Trophoblast cell (in vitro differentiated cells and primary cell): ENCODE results near the gene DGKB.

Experiments
- DNase-seq, 2 donors: peaks; one replicate each; pipeline ENCODE4 v3.0.0-alpha.2; 2016
- H2AFZ ChIP-seq: 2 replicates; pipeline ENCODE4 v1.6.1; 2013; ENCODE audit warnings: low read length, moderate library complexity, mild to moderate bottlenecking; ENCODE audit not compliant: insufficient read depth, poor library complexity
- H2AK5ac ChIP-seq: 2 replicates; pipeline ENCODE4 v1.6.1; 2013; ENCODE audit warnings: mild to moderate bottlenecking, low read length
- H2BK120ac ChIP-seq: 2 replicates; pipeline ENCODE4 v1.6.1; 2013; ENCODE audit warnings: low read length, mild to moderate bottlenecking, moderate library complexity; ENCODE audit not compliant: insufficient read depth, poor library complexity
- H2BK12ac ChIP-seq: 2 replicates; pipeline ENCODE4 v1.6.1; 2013; ENCODE audit warnings: mild to moderate bottlenecking, low read length, moderate library complexity
- H2BK5ac ChIP-seq: 2 replicates; pipeline ENCODE4 v1.6.1; 2013; ENCODE audit warnings: low read length, low read depth, moderate library complexity, mild to moderate bottlenecking; ENCODE audit not compliant: poor library complexity
- H3K14ac ChIP-seq: 2 replicates; pipeline ENCODE4 v1.6.1; 2013; ENCODE audit warnings: mild to moderate bottlenecking, low read length
- H3K18ac ChIP-seq: 2 replicates; pipeline ENCODE4 v1.6.1; 2013; ENCODE audit warnings: mild to moderate bottlenecking, low read length
- H3K23ac ChIP-seq: 2 replicates; pipeline ENCODE4 v1.6.1; 2013; ENCODE audit warnings: low read length
- H3K27ac ChIP-seq: 2 replicates; pipeline ENCODE4 v1.5.1; 2013; ENCODE audit warnings: low read depth, mild to moderate bottlenecking, inconsistent platforms, low read length, moderate library complexity
- H3K27me3 ChIP-seq: 2 replicates; pipeline ENCODE4 v1.6.1; 2013; ENCODE audit warnings: inconsistent platforms, mild to moderate bottlenecking, low read length, moderate library complexity; ENCODE audit not compliant: insufficient read depth
- H3K36me3 ChIP-seq, 2 experiments: 1 replicate in 1 of 2; 2 replicates in 1 of 2; pipeline ENCODE4 v1.6.1; 2013; ENCODE audit warnings: low read length in 2 of 2, mild to moderate bottlenecking in 2 of 2, moderate library complexity in 1 of 2; ENCODE audit not compliant: insufficient read depth in 2 of 2, control insufficient read depth in 1 of 2
- H3K4ac ChIP-seq: 2 replicates; pipeline ENCODE4 v1.6.1; 2013; ENCODE audit warnings: low read depth, mild to moderate bottlenecking, low read length, moderate library complexity
- H3K4me1 ChIP-seq, 2 experiments: 1 replicate in 1 of 2; 2 replicates in 1 of 2; pipeline ENCODE4 v1.6.1; 2013; ENCODE audit warnings: low read length in 2 of 2, mild to moderate bottlenecking in 2 of 2, moderate library complexity in 1 of 2; ENCODE audit not compliant: insufficient read depth in 2 of 2, control insufficient read depth in 1 of 2
- H3K4me2 ChIP-seq: 2 replicates; pipeline ENCODE4 v1.6.1; 2013; ENCODE audit warnings: inconsistent platforms, mild to moderate bottlenecking, low read length, moderate library complexity
- H3K4me3 ChIP-seq: 2 replicates; pipeline ENCODE4 v1.5.1; 2013; ENCODE audit warnings: mild to moderate bottlenecking, low read depth, low read length, inconsistent platforms
- H3K79me1 ChIP-seq: one replicate; pipeline ENCODE4 v1.6.1; 2013; ENCODE audit warnings: low read length
- H3K79me2 ChIP-seq: 2 replicates; pipeline ENCODE4 v1.6.1; 2013; ENCODE audit warnings: low read length, mild to moderate bottlenecking; ENCODE audit not compliant: control insufficient read depth, insufficient read depth, poor library complexity
- H3K9ac ChIP-seq: 2 replicates; pipeline ENCODE4 v1.6.1; 2013; ENCODE audit warnings: mild to moderate bottlenecking, low read length
- H3K9me3 ChIP-seq: 2 replicates; pipeline ENCODE4 v1.6.1; 2013; ENCODE audit warnings: low read depth, mild to moderate bottlenecking, control low read depth, inconsistent platforms, low read length; ENCODE audit not compliant: insufficient read depth
- H4K12ac ChIP-seq: 2 replicates; pipeline ENCODE4 v1.6.1; 2013; ENCODE audit warnings: low read depth, mild to moderate bottlenecking, low read length, moderate library complexity
- H4K8ac ChIP-seq: 2 replicates; pipeline ENCODE4 v1.6.1; 2013; ENCODE audit warnings: low read depth, mild to moderate bottlenecking, low read length, moderate library complexity
- H4K91ac ChIP-seq: one replicate; pipeline ENCODE4 v1.6.1; 2013; ENCODE audit warnings: low read depth, mild to moderate bottlenecking, low read length, moderate library complexity
- WGBS: extraction: QIAGEN DNeasy Blood & Tissue Kit; methylation state at CpG from one replicate; pipeline ENCODE4 v1.1.7; 2013; ENCODE audit warnings: missing lambda C conversion rate; ENCODE audit not compliant: insufficient read length, insufficient coverage; ENCODE audit errors: extremely low coverage; 5-methylcytosine and 5-hydroxymethylcytosine counted together

The DGKB gene

DNA sequence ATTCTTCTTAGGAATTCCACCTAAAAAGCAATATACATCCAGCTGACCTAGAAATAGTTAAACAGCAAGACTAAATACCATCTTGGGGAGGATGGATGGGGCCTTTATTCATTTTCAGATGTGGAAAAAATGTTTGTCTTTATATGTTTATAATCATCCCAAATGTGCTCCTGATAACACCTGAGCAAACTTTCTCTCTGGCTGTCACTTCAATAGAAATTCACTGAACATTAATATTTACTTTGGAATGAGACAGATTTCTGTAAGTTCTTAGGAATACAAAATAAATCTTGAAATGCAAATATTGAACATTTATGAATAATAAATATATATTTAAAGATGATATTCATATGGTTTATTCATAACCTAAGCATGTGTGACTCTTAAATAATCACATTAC is 185.4 kb downstream of the DGKB start:
- Histone ChIP-seq H3K9me3 (no peaks in the 10 kb centered on the region), H4K91ac (no peak overlapping the region), H3K14ac (no peak overlapping the region), H3K79me1 (no peaks in the 10 kb centered on the region), H3K36me3 (no peaks in the 10 kb centered on the region), H3K79me2 (no peaks in the 10 kb centered on the region), H4K8ac (no peak overlapping the region), H3K4me3 (no peak overlapping the region), H2BK5ac (no peak overlapping the region), H3K4me2 (no peak overlapping the region), H3K23ac (no peak overlapping the region), H4K12ac (no peak overlapping the region), H3K27me3 (no peaks in the 10 kb centered on the region), H3K18ac (no peak overlapping the region), H2AK5ac (no peak overlapping the region), H2BK12ac (no peak overlapping the region), H3K27ac (no peak overlapping the region), H3K9ac (no peak overlapping the region), H3K4ac (no peak overlapping the region), H2AFZ (no peak overlapping the region), H3K4me1 (no peaks in the 10 kb centered on the region), H2BK120ac (no peak overlapping the region)
- DNase-seq: no peak

DNA sequence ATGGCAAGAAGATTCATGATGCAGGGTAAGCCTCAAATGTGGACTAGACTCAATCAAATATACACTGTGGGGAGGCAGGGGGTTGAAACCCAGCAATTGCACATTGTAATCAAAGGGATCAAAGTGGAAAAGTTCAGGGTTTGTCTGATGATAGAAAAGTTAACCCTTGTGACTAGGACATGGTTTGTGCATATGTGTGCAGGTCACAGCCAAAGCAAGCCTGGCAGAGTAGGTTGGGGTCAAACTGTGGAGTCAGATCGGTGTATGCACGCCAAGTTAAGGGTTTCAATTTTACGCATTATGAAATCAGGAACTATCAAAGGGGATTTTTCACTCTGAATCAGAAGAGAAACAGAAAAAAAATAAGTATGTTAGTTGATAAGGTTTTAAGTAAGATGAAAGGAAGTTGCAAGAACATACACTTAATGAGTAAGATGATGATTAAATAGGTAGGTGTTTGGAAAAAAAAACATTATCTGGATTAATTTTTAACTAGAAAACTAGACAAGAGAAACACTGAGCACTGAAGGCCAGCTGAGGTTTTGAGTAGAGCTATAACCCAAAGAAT is 188.3 kb downstream of the DGKB start:
- H2BK5ac ChIP-seq: no peak overlapping the region
- H3K9me3 ChIP-seq: no peaks in the 10 kb centered on the region
- no peaks in the 10 kb centered on the region for H3K36me3 ChIP-seq
- no peak overlapping the region for H2BK12ac ChIP-seq
- no peaks in the 10 kb centered on the region for H3K79me2 ChIP-seq
- no peak for DNase-seq
- H4K91ac ChIP-seq: no peak overlapping the region
- no peak overlapping the region for H3K27ac ChIP-seq
- no peaks in the 10 kb centered on the region for H3K27me3 ChIP-seq
- H4K8ac ChIP-seq: no peak overlapping the region
- no peak overlapping the region for H3K14ac ChIP-seq
- H3K4me2 ChIP-seq: no peak overlapping the region
- H4K12ac ChIP-seq: no peak overlapping the region
- no peaks in the 10 kb centered on the region for H3K4me1 ChIP-seq
- H3K23ac ChIP-seq: no peak overlapping the region
- no peak overlapping the region for H2BK120ac ChIP-seq
- no peaks in the 10 kb centered on the region for H3K79me1 ChIP-seq
- no peak overlapping the region for H2AFZ ChIP-seq
- no peak overlapping the region for H3K4ac ChIP-seq
- no peak overlapping the region for H3K9ac ChIP-seq
- no peak overlapping the region for H3K18ac ChIP-seq
- no peak overlapping the region for H2AK5ac ChIP-seq
- no CpG with 5 or more reads among the region's 3 CpGs for WGBS
- no peak overlapping the region for H3K4me3 ChIP-seq

DNA sequence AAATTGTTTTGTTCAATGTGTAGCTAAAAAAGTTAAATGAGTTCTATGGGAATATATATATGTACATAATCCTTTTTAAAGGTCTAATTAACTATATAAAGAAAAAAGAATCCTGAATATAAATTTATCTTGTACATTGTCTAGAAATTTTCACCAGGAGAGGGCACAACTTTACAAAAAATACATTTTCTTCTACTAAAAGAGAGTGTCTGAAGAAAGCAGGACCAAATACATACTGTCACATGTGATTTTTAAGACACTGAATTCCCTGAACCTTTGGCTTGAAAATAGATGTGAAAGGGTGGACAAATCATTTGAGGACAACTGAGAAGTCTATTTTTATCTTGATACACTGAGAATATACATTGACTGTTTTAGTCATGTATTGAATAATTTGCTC is 204.3 kb downstream of the DGKB start:
- no peak overlapping the region for H4K12ac ChIP-seq
- no peaks in the 10 kb centered on the region for H3K36me3 ChIP-seq
- no peak overlapping the region for H4K8ac ChIP-seq
- no peak overlapping the region for H3K4me2 ChIP-seq
- H2BK12ac ChIP-seq: no peak overlapping the region
- no peak overlapping the region for H3K4me3 ChIP-seq
- no peak overlapping the region for H3K27ac ChIP-seq
- no peak overlapping the region for H3K14ac ChIP-seq
- no peak overlapping the region for H2AK5ac ChIP-seq
- no peak overlapping the region for H3K18ac ChIP-seq
- no peaks in the 10 kb centered on the region for H3K4me1 ChIP-seq
- no peaks in the 10 kb centered on the region for H3K79me1 ChIP-seq
- no peak overlapping the region for H2AFZ ChIP-seq
- no peak overlapping the region for H3K23ac ChIP-seq
- H3K9me3 ChIP-seq: no peaks in the 10 kb centered on the region
- H2BK120ac ChIP-seq: no peak overlapping the region
- no peak overlapping the region for H4K91ac ChIP-seq
- H3K27me3 ChIP-seq: no peaks in the 10 kb centered on the region
- H3K4ac ChIP-seq: no peak overlapping the region
- no peak for DNase-seq
- H3K79me2 ChIP-seq: no peaks in the 10 kb centered on the region
- H3K9ac ChIP-seq: no peak overlapping the region
- H2BK5ac ChIP-seq: no peak overlapping the region

DNA sequence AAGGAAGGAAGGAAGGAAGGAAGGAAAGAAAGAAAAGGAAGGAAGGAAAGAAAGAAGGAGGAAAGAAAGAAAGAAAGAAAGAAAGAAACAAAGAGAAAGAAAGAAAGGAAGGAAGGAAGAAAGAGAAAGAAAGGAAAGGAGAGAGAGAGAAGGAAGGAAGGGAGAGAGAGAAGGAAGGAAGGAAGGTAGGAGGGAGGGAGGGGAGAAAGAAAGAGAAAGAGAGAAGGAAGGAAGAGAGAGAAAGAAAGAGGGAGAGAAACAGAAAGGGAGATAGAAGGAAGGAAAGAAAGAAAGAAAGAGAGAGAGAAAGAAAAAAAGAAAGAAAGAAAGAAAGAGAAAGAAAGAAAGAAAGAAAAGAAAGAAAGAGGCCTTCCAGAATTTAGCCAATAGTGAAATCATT is 204.9 kb downstream of the DGKB start:
- Histone ChIP-seq H3K27me3 (no peaks in the 10 kb centered on the region), H3K27ac (no peak overlapping the region), H3K79me1 (no peaks in the 10 kb centered on the region), H4K8ac (no peak overlapping the region), H4K12ac (no peak overlapping the region), H2BK12ac (no peak overlapping the region), H3K23ac (no peak overlapping the region), H3K14ac (no peak overlapping the region), H4K91ac (no peak overlapping the region), H3K79me2 (no peaks in the 10 kb centered on the region), H2BK5ac (no peak overlapping the region), H3K18ac (no peak overlapping the region), H3K9ac (no peak overlapping the region), H2AFZ (no peak overlapping the region), H3K36me3 (no peaks in the 10 kb centered on the region), H3K4ac (no peak overlapping the region), H3K9me3 (no peaks in the 10 kb centered on the region), H2BK120ac (no peak overlapping the region), H3K4me3 (no peak overlapping the region), H2AK5ac (no peak overlapping the region), H3K4me1 (no peaks in the 10 kb centered on the region), H3K4me2 (no peak overlapping the region)
- no peak for DNase-seq
